Measurements from ENCODE around the gene EYA4. TPM values are rescaled to one million over a fixed set of nuclear protein-coding genes. Genes with fewer than 3 reads are reported as not detected.

EYA4 gene
- total RNA-seq, 1 experiment from 2014 or later: not detected

DNA sequence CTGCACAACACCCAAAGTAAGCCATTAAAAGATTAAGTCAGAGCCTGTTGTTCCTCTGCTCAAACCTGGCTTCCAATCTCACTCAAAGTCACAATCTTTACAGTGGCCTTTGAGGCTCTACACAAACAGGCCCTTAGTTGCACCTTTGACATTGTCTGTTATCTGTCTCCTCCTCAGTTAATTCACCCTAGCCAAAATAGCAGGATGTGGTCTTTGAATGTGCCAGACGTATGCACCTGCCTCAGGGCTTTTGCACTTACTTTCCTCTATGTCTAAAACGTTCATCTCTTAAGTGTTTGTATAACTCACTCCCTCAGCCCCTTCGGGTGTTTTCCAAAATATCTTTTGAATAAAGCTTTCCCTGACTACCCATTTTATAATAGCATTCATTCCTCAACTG is 107.7 kb downstream of the EYA4 start:
- Histone ChIP-seq H3K36me3 (ENCODE audit: control insufficient read depth, insufficient read depth, low read length) (no peaks in the 10 kb centered on the region), H3K9me3 (ENCODE audit: control insufficient read depth, insufficient read depth, low read depth, low read length) (no peaks in the 10 kb centered on the region), H3K4me3 (ENCODE audit: low read depth in 2 of 2, low read length in 2 of 2) (no peak overlapping the region), H3K27ac (ENCODE audit: low read length) (no peak overlapping the region), H3K27me3 (ENCODE audit: control insufficient read depth, insufficient read depth, low read length) (no peaks in the 10 kb centered on the region), H3K4me1 (ENCODE audit: control insufficient read depth, insufficient read depth, low read length) (no peaks in the 10 kb centered on the region)
- TF ChIP-seq POLR2AphosphoS5 (IDR thresholded peaks at IDR 0.05; ENCODE audit: low read depth, low read length) (no peak), SIN3A (IDR thresholded peaks at IDR 0.05; ENCODE audit: borderline replicate concordance, insufficient read depth, low read depth, low read length) (no peak)
- TF ChIP-seq, protein P1, sequence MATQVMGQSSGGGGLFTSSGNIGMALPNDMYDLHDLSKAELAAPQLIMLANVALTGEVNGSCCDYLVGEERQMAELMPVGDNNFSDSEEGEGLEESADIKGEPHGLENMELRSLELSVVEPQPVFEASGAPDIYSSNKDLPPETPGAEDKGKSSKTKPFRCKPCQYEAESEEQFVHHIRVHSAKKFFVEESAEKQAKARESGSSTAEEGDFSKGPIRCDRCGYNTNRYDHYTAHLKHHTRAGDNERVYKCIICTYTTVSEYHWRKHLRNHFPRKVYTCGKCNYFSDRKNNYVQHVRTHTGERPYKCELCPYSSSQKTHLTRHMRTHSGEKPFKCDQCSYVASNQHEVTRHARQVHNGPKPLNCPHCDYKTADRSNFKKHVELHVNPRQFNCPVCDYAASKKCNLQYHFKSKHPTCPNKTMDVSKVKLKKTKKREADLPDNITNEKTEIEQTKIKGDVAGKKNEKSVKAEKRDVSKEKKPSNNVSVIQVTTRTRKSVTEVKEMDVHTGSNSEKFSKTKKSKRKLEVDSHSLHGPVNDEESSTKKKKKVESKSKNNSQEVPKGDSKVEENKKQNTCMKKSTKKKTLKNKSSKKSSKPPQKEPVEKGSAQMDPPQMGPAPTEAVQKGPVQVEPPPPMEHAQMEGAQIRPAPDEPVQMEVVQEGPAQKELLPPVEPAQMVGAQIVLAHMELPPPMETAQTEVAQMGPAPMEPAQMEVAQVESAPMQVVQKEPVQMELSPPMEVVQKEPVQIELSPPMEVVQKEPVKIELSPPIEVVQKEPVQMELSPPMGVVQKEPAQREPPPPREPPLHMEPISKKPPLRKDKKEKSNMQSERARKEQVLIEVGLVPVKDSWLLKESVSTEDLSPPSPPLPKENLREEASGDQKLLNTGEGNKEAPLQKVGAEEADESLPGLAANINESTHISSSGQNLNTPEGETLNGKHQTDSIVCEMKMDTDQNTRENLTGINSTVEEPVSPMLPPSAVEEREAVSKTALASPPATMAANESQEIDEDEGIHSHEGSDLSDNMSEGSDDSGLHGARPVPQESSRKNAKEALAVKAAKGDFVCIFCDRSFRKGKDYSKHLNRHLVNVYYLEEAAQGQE (IDR thresholded peaks at IDR 0.05; ENCODE audit: insufficient read depth in 1 of 2, low read depth in 2 of 2, low read length in 1 of 2): no peak
- TF ChIP-seq, protein P2, sequence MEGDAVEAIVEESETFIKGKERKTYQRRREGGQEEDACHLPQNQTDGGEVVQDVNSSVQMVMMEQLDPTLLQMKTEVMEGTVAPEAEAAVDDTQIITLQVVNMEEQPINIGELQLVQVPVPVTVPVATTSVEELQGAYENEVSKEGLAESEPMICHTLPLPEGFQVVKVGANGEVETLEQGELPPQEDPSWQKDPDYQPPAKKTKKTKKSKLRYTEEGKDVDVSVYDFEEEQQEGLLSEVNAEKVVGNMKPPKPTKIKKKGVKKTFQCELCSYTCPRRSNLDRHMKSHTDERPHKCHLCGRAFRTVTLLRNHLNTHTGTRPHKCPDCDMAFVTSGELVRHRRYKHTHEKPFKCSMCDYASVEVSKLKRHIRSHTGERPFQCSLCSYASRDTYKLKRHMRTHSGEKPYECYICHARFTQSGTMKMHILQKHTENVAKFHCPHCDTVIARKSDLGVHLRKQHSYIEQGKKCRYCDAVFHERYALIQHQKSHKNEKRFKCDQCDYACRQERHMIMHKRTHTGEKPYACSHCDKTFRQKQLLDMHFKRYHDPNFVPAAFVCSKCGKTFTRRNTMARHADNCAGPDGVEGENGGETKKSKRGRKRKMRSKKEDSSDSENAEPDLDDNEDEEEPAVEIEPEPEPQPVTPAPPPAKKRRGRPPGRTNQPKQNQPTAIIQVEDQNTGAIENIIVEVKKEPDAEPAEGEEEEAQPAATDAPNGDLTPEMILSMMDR (IDR thresholded peaks at IDR 0.05): no peak
- no peak for ATAC-seq
- DNase-seq (ENCODE audit: low read depth, low spot score): no peak
- intact Hi-C loops (cut with micrococcal nuclease; ENCODE audit: unreplicated experiment) (no loop called here), in situ Hi-C loops (cut with HindIII; ENCODE audit: low pct_unique_long_range_greater_than_20kb, low sequenced_read_pairs) (no loop called here)
- CTCF ChIA-PET: no interaction called here
- no TSS peak for BruUV-seq (replicated peaks)
- POLR2A ChIA-PET: no interaction called here

DNA sequence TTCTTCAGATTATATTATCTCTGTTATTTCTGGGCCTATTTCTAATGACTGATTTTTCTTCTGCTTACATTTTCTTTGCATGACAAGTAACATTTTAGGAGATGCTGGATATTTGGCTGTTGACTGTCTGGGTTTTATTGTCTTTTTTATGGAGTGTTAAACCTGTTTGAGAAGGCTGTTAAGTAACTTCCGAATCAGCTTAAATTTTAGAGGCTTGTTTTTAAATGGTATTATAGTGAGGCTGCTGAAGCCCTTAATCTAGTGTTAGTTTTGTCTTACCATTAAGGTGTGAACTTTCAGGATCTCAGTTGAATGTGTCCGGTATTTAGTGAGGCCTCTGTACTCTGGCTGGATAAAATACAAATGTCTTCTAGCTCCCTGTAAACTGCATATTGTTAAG is 109.8 kb downstream of the EYA4 start:
- Histone ChIP-seq H3K27ac (ENCODE audit: low read length) (no peak overlapping the region), H3K9me3 (ENCODE audit: control insufficient read depth, insufficient read depth, low read depth, low read length) (no peaks in the 10 kb centered on the region), H3K36me3 (ENCODE audit: control insufficient read depth, insufficient read depth, low read length) (no peaks in the 10 kb centered on the region), H3K4me3 (ENCODE audit: low read depth in 2 of 2, low read length in 2 of 2) (no peak overlapping the region), H3K27me3 (ENCODE audit: control insufficient read depth, insufficient read depth, low read length) (no peaks in the 10 kb centered on the region), H3K4me1 (ENCODE audit: control insufficient read depth, insufficient read depth, low read length) (no peaks in the 10 kb centered on the region)
- ChIA-PET CTCF (no interaction called here), POLR2A (no interaction called here)
- intact Hi-C loops (cut with micrococcal nuclease; ENCODE audit: unreplicated experiment) (no loop called here), in situ Hi-C loops (cut with HindIII; ENCODE audit: low pct_unique_long_range_greater_than_20kb, low sequenced_read_pairs) (no loop called here)
- DNase-seq (ENCODE audit: low read depth, low spot score) (no peak), ATAC-seq (no peak)
- no TSS peak for BruUV-seq (replicated peaks)
- TF ChIP-seq, protein P1 (IDR thresholded peaks at IDR 0.05; ENCODE audit: insufficient read depth in 1 of 2, low read depth in 2 of 2, low read length in 1 of 2): no peak
- TF ChIP-seq TCF7L2 (IDR thresholded peaks at IDR 0.05; ENCODE audit: low read depth, low read length) (no peak), POLR2AphosphoS5 (IDR thresholded peaks at IDR 0.05; ENCODE audit: low read depth, low read length) (no peak)
- TF ChIP-seq, protein P2 (IDR thresholded peaks at IDR 0.05): no peak

All from Panc1 (cell line).